PFSK-1 (cell line): ENCODE data around the gene TSC22D2.
A peak's percentile ranks its signal among the peaks of the same experiment; 100 is the strongest.

Experiments
- FOXP2 ChIP-seq: optimal IDR thresholded peaks from 2 replicates; pipeline ENCODE3; 2011; ENCODE audit warnings: borderline replicate concordance, control low read depth, inconsistent platforms; ENCODE audit not compliant: insufficient read depth; ENCODE audit errors: extremely low read length, extremely low read depth
- POLR2AphosphoS5 ChIP-seq: IDR thresholded peaks from 2 replicates; pipeline ENCODE4 v1.6.1; 2012; ENCODE audit warnings: low read depth, mild to moderate bottlenecking, control low read depth, low read length, moderate library complexity
- SIN3A ChIP-seq: IDR thresholded peaks from 2 replicates; pipeline ENCODE4 v1.6.1; 2012; ENCODE audit warnings: mild to moderate bottlenecking, low read length, moderate library complexity, borderline replicate concordance; ENCODE audit not compliant: insufficient read depth
- TAF1 ChIP-seq: IDR thresholded peaks from 2 replicates; pipeline ENCODE4 v1.6.1; 2012; ENCODE audit warnings: low read length, control low read depth, borderline replicate concordance; ENCODE audit not compliant: insufficient read depth
- TF ChIP-seq, protein P1 (sequence below), 2 experiments: IDR thresholded peaks; 2 replicates each; pipeline versions ENCODE4 v1.6.1 to v1.8.0; 2011 to 2012; ENCODE audit warnings: low read depth in 2 of 2, low read length in 2 of 2, control low read depth in 1 of 2, inconsistent platforms in 1 of 2, mild to moderate bottlenecking in 1 of 2, moderate library complexity in 1 of 2; ENCODE audit not compliant: insufficient read depth in 1 of 2

Gene TSC22D2

GRCh38 chr3:150365132-150365604, 42.9 kb upstream of the TSC22D2 start:
- TF ChIP-seq, protein P1, sequence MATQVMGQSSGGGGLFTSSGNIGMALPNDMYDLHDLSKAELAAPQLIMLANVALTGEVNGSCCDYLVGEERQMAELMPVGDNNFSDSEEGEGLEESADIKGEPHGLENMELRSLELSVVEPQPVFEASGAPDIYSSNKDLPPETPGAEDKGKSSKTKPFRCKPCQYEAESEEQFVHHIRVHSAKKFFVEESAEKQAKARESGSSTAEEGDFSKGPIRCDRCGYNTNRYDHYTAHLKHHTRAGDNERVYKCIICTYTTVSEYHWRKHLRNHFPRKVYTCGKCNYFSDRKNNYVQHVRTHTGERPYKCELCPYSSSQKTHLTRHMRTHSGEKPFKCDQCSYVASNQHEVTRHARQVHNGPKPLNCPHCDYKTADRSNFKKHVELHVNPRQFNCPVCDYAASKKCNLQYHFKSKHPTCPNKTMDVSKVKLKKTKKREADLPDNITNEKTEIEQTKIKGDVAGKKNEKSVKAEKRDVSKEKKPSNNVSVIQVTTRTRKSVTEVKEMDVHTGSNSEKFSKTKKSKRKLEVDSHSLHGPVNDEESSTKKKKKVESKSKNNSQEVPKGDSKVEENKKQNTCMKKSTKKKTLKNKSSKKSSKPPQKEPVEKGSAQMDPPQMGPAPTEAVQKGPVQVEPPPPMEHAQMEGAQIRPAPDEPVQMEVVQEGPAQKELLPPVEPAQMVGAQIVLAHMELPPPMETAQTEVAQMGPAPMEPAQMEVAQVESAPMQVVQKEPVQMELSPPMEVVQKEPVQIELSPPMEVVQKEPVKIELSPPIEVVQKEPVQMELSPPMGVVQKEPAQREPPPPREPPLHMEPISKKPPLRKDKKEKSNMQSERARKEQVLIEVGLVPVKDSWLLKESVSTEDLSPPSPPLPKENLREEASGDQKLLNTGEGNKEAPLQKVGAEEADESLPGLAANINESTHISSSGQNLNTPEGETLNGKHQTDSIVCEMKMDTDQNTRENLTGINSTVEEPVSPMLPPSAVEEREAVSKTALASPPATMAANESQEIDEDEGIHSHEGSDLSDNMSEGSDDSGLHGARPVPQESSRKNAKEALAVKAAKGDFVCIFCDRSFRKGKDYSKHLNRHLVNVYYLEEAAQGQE (IDR thresholded peaks at IDR 0.05; ENCODE audit: insufficient read depth in 1 of 2, low read depth in 2 of 2, low read length in 2 of 2), result no peak
- TF ChIP-seq SIN3A, result no peak
- TF ChIP-seq TAF1, result no peak
- TF ChIP-seq FOXP2, result no peak
- no peak for TF ChIP-seq POLR2AphosphoS5

DNA sequence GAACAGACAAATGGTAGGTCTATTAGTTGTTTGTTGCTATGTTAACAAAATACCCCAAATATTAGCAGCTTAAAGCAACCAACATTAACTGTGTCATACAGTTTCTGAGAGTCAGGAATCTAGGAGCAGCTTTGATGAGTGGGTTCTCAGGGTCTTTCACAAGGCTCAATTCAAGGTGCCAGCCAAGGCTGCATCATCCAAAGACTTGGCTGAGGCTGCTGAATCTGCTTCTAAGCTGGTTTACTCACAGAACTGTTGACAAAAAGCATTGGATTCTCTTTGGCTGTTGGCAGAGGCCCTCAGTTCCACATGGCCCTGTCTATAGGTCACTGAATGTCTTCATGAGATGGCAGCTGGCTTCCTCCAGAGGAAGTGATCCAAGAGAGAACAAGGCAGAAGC, 40.3 kb upstream of the TSC22D2 start:
- no peak for TF ChIP-seq TAF1
- no peak for TF ChIP-seq POLR2AphosphoS5
- TF ChIP-seq, protein P1 (IDR thresholded peaks at IDR 0.05; ENCODE audit: insufficient read depth in 1 of 2, low read depth in 2 of 2, low read length in 2 of 2), result no peak
- no peak for TF ChIP-seq FOXP2
- TF ChIP-seq SIN3A, result no peak

GRCh38 chr3:150370122-150370602, 37.9 kb upstream of the TSC22D2 start:
- TF ChIP-seq SIN3A, result no peak

- TF ChIP-seq POLR2AphosphoS5 (no peak), SIN3A (no peak), FOXP2 (no peak), TAF1 (no peak)
- TF ChIP-seq, protein P1 (IDR thresholded peaks at IDR 0.05; ENCODE audit: insufficient read depth in 1 of 2, low read depth in 2 of 2, low read length in 2 of 2), result no peak
These were observed 37.1 kb upstream of the TSC22D2 start for GRCh38 chr3:150370999-150371398.

DNA sequence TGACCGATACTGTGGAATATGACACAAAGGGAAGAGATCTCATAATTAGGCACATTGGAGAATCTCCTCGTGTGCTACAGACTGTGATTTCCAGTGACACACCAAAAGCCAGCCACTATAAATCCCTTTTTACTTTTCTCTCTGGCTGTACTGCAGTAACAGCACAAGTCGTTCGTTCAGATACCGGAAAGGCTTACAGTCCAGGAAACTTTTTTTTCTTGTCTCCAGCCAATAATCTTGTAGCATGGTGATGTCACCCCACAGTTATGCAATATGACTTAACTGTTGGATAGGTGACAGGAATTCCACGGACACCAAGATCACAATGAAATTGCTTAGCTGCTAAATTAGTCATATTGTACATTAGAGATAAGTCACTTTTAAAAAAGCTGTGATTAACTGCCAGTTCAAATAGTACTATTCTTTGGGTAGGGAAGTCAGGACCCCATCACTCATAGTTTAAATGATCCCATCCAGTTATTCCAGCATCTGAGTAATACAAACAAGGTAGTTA, 36.3 kb upstream of the TSC22D2 start:
- no peak for TF ChIP-seq TAF1
- TF ChIP-seq SIN3A, result 0 out of 2 replicates have a peak, but pooled peaks have one; percentile 27
- 0 out of 2 replicates have a peak, but pooled peaks have one; percentile 27 for TF ChIP-seq POLR2AphosphoS5

DNA sequence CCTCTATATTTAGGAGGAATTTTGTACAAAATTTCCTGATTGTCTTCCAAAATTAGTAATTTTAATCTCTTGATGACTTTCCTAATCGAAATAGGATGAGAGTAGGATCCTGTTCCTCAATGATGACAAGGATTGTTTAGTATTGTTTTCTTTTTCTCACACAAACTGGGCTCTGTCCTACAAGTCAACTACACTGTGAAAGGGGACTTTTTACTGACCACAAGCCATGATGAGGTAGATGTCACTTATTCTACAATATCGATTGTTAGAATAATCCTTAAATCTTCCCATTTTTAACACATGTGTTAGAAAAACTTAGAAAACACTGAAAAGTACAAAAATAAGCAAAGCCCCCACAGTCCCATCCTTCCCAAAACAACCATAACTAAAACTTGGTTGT, 35.8 kb upstream of the TSC22D2 start:
- TF ChIP-seq SIN3A (no peak), FOXP2 (no peak), POLR2AphosphoS5 (no peak), TAF1 (no peak)
- TF ChIP-seq, protein P1 (IDR thresholded peaks at IDR 0.05; ENCODE audit: insufficient read depth in 1 of 2, low read depth in 2 of 2, low read length in 2 of 2), result no peak
